Neural cell (in vitro differentiated cells): ENCODE results near the gene ATP6V1E1. TPM values are rescaled to one million over a fixed set of nuclear protein-coding genes. Genes with fewer than 3 reads are reported as not detected.

Experiments
- H2AFZ ChIP-seq: fragments of 200-600, 300-800 bp; sonication (generic), shearing (Covaris generic); 2 replicates; pipeline ENCODE4 v1.6.0; 2014; ENCODE audit warnings: low read depth, mild to moderate bottlenecking, antibody characterized with exemption, low read length, moderate library complexity
- H3F3A ChIP-seq: fragments of 200-600 bp; shearing (Covaris generic); 2 replicates; pipeline ENCODE4 v1.6.1; 2016; ENCODE audit warnings: mild to moderate bottlenecking, moderate library complexity, mixed read lengths, antibody characterized with exemption, low read length; ENCODE audit not compliant: insufficient read depth, poor library complexity, severe bottlenecking
- H3K27ac ChIP-seq: fragments of 200-600, 300-800 bp; sonication (generic), shearing (Covaris generic); 2 replicates; pipeline ENCODE4 v1.5.1; 2014; ENCODE audit warnings: mild to moderate bottlenecking, low read length, moderate library complexity
- H3K27me3 ChIP-seq: fragments of 300-800, 200-600 bp; sonication (generic), shearing (Covaris generic); 2 replicates; pipeline ENCODE4 v1.6.0; 2014; ENCODE audit warnings: mild to moderate bottlenecking, low read depth, low read length, moderate library complexity; ENCODE audit not compliant: insufficient read depth
- H3K36me3 ChIP-seq: fragments of 300-800, 200-600 bp; sonication (generic), shearing (Covaris generic); 2 replicates; pipeline ENCODE4 v1.5.1; 2014; ENCODE audit warnings: mild to moderate bottlenecking, antibody characterized with exemption, low read length, moderate library complexity; ENCODE audit not compliant: insufficient read depth
- H3K4me2 ChIP-seq: fragments of 300-800, 200-600 bp; sonication (generic), shearing (Covaris generic); 2 replicates; pipeline ENCODE4 v1.6.0; 2014; ENCODE audit warnings: mild to moderate bottlenecking, low read length
- H3K4me3 ChIP-seq: fragments of 300-800, 200-600 bp; sonication (generic), shearing (Covaris generic); 2 replicates; pipeline ENCODE4 v1.5.1; 2014; ENCODE audit warnings: mild to moderate bottlenecking, low read length, moderate library complexity
- H3K79me2 ChIP-seq: fragments of 200-600 bp; shearing (Covaris generic); replicated peaks from 2 replicates; pipeline ENCODE4 v1.6.0; 2014; ENCODE audit warnings: mild to moderate bottlenecking, low read length, moderate library complexity; ENCODE audit not compliant: insufficient read depth
- H3K9ac ChIP-seq: fragments of 300-800, 200-600 bp; sonication (generic), shearing (Covaris generic); 2 replicates; pipeline ENCODE4 v1.6.1; 2016; ENCODE audit warnings: mild to moderate bottlenecking, low read length, mixed read lengths
- H3K9me2 ChIP-seq: fragments of 200-600 bp; shearing (Covaris generic); 2 replicates; pipeline ENCODE4 v1.6.1; 2016; ENCODE audit warnings: mild to moderate bottlenecking, low read length, mixed read lengths; ENCODE audit not compliant: insufficient read depth
- H3K9me3 ChIP-seq: fragments of 200-600, 300-800 bp; sonication (generic), shearing (Covaris generic); 2 replicates; pipeline ENCODE4 v1.6.1; 2016; ENCODE audit warnings: mild to moderate bottlenecking, mixed run types, low read length, moderate library complexity, mixed read lengths
- H4K20me1 ChIP-seq: fragments of 200-600 bp; shearing (Covaris generic); 2 replicates; pipeline ENCODE4 v1.6.1; 2016; ENCODE audit warnings: mild to moderate bottlenecking, mixed run types; ENCODE audit not compliant: insufficient read depth
- EP300 ChIP-seq: fragments of 450-650 bp; conservative IDR thresholded peaks from 2 replicates; pipeline ENCODE4 v1.6.1; 2014; ENCODE audit warnings: antibody characterized with exemption, mild to moderate bottlenecking, moderate library complexity; ENCODE audit not compliant: poor library complexity, severe bottlenecking
- EZH2 ChIP-seq: fragments of 200-600, 300-800 bp; shearing (Covaris generic), sonication (generic); IDR thresholded peaks from 2 replicates; pipeline ENCODE4 v1.6.1; 2014; ENCODE audit warnings: antibody characterized with exemption, low read length, borderline replicate concordance, mild to moderate bottlenecking; ENCODE audit not compliant: insufficient read depth, poor library complexity, severe bottlenecking
- MXI1 ChIP-seq: fragments of 450-650 bp; conservative IDR thresholded peaks from 2 replicates; pipeline ENCODE4 v1.6.1; 2014; ENCODE audit warnings: antibody characterized with exemption, mild to moderate bottlenecking; ENCODE audit not compliant: poor library complexity, severe bottlenecking
- POLR2AphosphoS5 ChIP-seq: IDR thresholded peaks from 2 replicates; pipeline ENCODE4 v1.6.1; 2012
- RAD21 ChIP-seq: fragments of 450-650 bp; conservative IDR thresholded peaks from 2 replicates; pipeline ENCODE4 v1.6.1; 2014; ENCODE audit warnings: antibody characterized with exemption, mild to moderate bottlenecking, moderate library complexity
- SMC3 ChIP-seq: fragments of 450-650 bp; conservative IDR thresholded peaks from 2 replicates; pipeline ENCODE4 v1.6.1; 2014; ENCODE audit warnings: antibody characterized with exemption, mild to moderate bottlenecking, moderate library complexity; ENCODE audit not compliant: poor library complexity
- TAF1 ChIP-seq: IDR thresholded peaks from 2 replicates; pipeline ENCODE4 v1.6.1; 2012; ENCODE audit warnings: low read depth
- polyA plus RNA-seq: library from polyadenylated mRNA; depleted of rRNA; stranded (reverse); fragments of >200 nt; gene quantifications from 2 replicates; pipeline ENCODE4 v1.2.3, GENCODE V29; 2014
- TF ChIP-seq, protein P1 (sequence below): fragments of 450-650 bp; IDR thresholded peaks from 2 replicates; pipeline ENCODE4 v1.5.1; 2014; ENCODE audit warnings: antibody characterized with exemption, mild to moderate bottlenecking, moderate library complexity; ENCODE audit not compliant: poor library complexity, severe bottlenecking
- TF ChIP-seq, protein P2 (sequence below): IDR thresholded peaks from 2 replicates; pipeline ENCODE4 v1.6.1; 2012; ENCODE audit warnings: borderline replicate concordance

The ATP6V1E1 gene
- polyA plus RNA-seq, 1 donor from 2014 or later = 224 TPM

DNA sequence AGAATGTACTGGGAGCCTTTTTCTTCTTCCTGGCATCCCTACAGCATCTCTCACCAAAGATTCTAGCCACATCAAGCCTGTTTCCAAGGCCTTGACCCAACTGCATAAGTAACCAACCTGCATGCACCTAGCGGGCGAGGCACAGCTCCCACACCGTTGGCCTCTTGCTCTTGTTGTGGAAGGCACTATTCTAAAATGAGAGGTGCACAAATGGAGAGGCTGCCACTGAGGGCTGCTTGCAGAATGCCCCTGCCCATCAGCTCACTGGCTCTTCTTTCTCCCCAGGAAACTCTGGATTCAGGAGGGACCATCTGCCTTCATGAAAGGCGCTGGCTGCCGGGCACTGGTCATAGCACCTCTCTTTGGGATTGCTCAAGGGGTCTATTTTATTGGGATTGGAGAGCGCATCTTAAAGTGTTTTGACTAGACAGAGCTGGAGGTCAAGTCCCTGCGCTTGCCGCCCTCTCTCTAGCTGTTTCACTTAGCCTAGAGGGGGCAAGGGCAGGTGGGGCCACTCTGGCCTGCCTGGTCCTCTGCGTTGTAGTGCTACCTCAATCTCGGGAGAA lies 38.7 kb downstream of the ATP6V1E1 start:
- Histone ChIP-seq H3K27me3 (no peaks in the 10 kb centered on the region), H4K20me1 (no peaks in the 10 kb centered on the region), H3K4me3 (no peak overlapping the region), H3K9me2 (no peaks in the 10 kb centered on the region), H3K79me2 (no peaks in the 10 kb centered on the region), H3K9me3 (no peaks in the 10 kb centered on the region), H3K27ac (no peak overlapping the region), H3K9ac (no peak overlapping the region), H3F3A (no peaks in the 10 kb centered on the region), H2AFZ (no peak overlapping the region), H3K4me2 (no peak overlapping the region), H3K36me3 (no peaks in the 10 kb centered on the region)
- TF ChIP-seq RAD21 (no peak), EP300 (no peak), TAF1 (no peak), POLR2AphosphoS5 (no peak), EZH2 (no peak), MXI1 (no peak), SMC3 (no peak)
- TF ChIP-seq, protein P1, sequence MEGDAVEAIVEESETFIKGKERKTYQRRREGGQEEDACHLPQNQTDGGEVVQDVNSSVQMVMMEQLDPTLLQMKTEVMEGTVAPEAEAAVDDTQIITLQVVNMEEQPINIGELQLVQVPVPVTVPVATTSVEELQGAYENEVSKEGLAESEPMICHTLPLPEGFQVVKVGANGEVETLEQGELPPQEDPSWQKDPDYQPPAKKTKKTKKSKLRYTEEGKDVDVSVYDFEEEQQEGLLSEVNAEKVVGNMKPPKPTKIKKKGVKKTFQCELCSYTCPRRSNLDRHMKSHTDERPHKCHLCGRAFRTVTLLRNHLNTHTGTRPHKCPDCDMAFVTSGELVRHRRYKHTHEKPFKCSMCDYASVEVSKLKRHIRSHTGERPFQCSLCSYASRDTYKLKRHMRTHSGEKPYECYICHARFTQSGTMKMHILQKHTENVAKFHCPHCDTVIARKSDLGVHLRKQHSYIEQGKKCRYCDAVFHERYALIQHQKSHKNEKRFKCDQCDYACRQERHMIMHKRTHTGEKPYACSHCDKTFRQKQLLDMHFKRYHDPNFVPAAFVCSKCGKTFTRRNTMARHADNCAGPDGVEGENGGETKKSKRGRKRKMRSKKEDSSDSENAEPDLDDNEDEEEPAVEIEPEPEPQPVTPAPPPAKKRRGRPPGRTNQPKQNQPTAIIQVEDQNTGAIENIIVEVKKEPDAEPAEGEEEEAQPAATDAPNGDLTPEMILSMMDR = no peak
- TF ChIP-seq, protein P2, sequence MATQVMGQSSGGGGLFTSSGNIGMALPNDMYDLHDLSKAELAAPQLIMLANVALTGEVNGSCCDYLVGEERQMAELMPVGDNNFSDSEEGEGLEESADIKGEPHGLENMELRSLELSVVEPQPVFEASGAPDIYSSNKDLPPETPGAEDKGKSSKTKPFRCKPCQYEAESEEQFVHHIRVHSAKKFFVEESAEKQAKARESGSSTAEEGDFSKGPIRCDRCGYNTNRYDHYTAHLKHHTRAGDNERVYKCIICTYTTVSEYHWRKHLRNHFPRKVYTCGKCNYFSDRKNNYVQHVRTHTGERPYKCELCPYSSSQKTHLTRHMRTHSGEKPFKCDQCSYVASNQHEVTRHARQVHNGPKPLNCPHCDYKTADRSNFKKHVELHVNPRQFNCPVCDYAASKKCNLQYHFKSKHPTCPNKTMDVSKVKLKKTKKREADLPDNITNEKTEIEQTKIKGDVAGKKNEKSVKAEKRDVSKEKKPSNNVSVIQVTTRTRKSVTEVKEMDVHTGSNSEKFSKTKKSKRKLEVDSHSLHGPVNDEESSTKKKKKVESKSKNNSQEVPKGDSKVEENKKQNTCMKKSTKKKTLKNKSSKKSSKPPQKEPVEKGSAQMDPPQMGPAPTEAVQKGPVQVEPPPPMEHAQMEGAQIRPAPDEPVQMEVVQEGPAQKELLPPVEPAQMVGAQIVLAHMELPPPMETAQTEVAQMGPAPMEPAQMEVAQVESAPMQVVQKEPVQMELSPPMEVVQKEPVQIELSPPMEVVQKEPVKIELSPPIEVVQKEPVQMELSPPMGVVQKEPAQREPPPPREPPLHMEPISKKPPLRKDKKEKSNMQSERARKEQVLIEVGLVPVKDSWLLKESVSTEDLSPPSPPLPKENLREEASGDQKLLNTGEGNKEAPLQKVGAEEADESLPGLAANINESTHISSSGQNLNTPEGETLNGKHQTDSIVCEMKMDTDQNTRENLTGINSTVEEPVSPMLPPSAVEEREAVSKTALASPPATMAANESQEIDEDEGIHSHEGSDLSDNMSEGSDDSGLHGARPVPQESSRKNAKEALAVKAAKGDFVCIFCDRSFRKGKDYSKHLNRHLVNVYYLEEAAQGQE = no peak

GRCh38 chr22:17588606-17589005 lies 39.9 kb downstream of the ATP6V1E1 start:
- TF ChIP-seq TAF1 (no peak), POLR2AphosphoS5 (no peak), MXI1 (no peak), EZH2 (no peak), EP300 (no peak), RAD21 (no peak), SMC3 (no peak)
- TF ChIP-seq, protein P2 = no peak
- TF ChIP-seq, protein P1 = no peak

More at GRCh38 chr22:17588606-17589005, 39.9 kb downstream of the ATP6V1E1 start:
- Histone ChIP-seq H3K79me2 (no peaks in the 10 kb centered on the region), H3K9ac (no peak overlapping the region), H3K27me3 (no peaks in the 10 kb centered on the region), H3K4me3 (no peak overlapping the region), H3K36me3 (no peaks in the 10 kb centered on the region), H3K4me2 (no peak overlapping the region), H3K27ac (no peak overlapping the region), H3K9me3 (no peaks in the 10 kb centered on the region), H3K9me2 (no peaks in the 10 kb centered on the region), H3F3A (no peaks in the 10 kb centered on the region), H2AFZ (no peak overlapping the region), H4K20me1 (no peaks in the 10 kb centered on the region)
